OCI-LY3 (cell line): ENCODE data around the gene CDT1.

Experiments used
- H2AFZ ChIP-seq: fragments of 200-600, 300-600 bp; shearing (Covaris generic); 2 replicates; pipeline ENCODE4 v1.6.0; 2014; ENCODE audit warnings: antibody characterized with exemption, low read depth, low read length
- H3K27ac ChIP-seq: fragments of 200-600, 300-600 bp; sonication (generic); 2 replicates; pipeline ENCODE4 v1.5.1; 2014; ENCODE audit warnings: mild to moderate bottlenecking, low read length, moderate library complexity, mixed read lengths
- H3K27me3 ChIP-seq: fragments of 200-600, 300-600 bp; sonication (generic); 2 replicates; pipeline ENCODE4 v1.6.1; 2014; ENCODE audit warnings: low read depth, low read length, mixed read lengths
- H3K36me3 ChIP-seq: fragments of 200-600, 300-600 bp; sonication (generic); replicated peaks from 2 replicates; pipeline ENCODE3; 2014; ENCODE audit warnings: low read depth, low read length, mixed read lengths
- H3K4me1 ChIP-seq: fragments of 300-600, 200-600 bp; sonication (generic); 2 replicates; pipeline ENCODE4 v1.6.1; 2014; ENCODE audit warnings: low read length, mixed read lengths
- H3K4me2 ChIP-seq: fragments of 200-600, 300-600 bp; sonication (generic); 2 replicates; pipeline ENCODE4 v1.6.1; 2014; ENCODE audit warnings: low read length, mixed read lengths
- H3K4me3 ChIP-seq: fragments of 300-600, 200-600 bp; sonication (generic); 2 replicates; pipeline ENCODE4 v1.5.1; 2014; ENCODE audit warnings: antibody characterized with exemption, mild to moderate bottlenecking, low read length, moderate library complexity
- H3K79me2 ChIP-seq: fragments of 300-600, 200-600 bp; shearing (Covaris generic); 2 replicates; pipeline ENCODE4 v1.6.1; 2014; ENCODE audit warnings: mild to moderate bottlenecking, low read length, mixed read lengths
- H3K9ac ChIP-seq: fragments of 300-600, 200-600 bp; shearing (Covaris generic); 2 replicates; pipeline ENCODE4 v1.6.0; 2014; ENCODE audit warnings: mild to moderate bottlenecking, low read length, moderate library complexity
- H3K9me3 ChIP-seq: fragments of 200-600, 300-600 bp; shearing (Covaris generic); 2 replicates; pipeline ENCODE4 v1.6.1; 2014; ENCODE audit warnings: low read length, mixed read lengths; ENCODE audit not compliant: insufficient read depth
- H4K20me1 ChIP-seq: fragments of 200-600, 300-600 bp; sonication (generic); 2 replicates; pipeline ENCODE4 v1.6.1; 2016; ENCODE audit warnings: low read length, mixed read lengths; ENCODE audit not compliant: insufficient read depth
- CTCF ChIP-seq: fragments of 200-600, 300-600 bp; sonication (generic); IDR thresholded peaks from 2 replicates; pipeline ENCODE4 v1.5.1; 2014; ENCODE audit warnings: antibody characterized with exemption, low read length, low read depth
- EZH2phosphoT487 ChIP-seq: fragments of 200-600 bp; shearing (Covaris generic); IDR thresholded peaks from 2 replicates; pipeline ENCODE4 v1.6.1; 2018; ENCODE audit warnings: antibody characterized with exemption, mixed run types, low read depth

The CDT1 gene

GRCh38 chr16:88775825-88776224 lies 27.8 kb upstream of the CDT1 start:
- no peaks in the 10 kb centered on the region for H3K36me3 ChIP-seq
- no peak overlapping the region for H3K9ac ChIP-seq
- H2AFZ ChIP-seq = no peak overlapping the region
- no peak for TF ChIP-seq CTCF
- no peak for TF ChIP-seq EZH2phosphoT487
- 0 out of 2 replicates have a peak, but pooled peaks cover 4% of the 10 kb centered on the region for H4K20me1 ChIP-seq
- no peaks in the 10 kb centered on the region for H3K9me3 ChIP-seq
- H3K79me2 ChIP-seq = peaks cover 21% of the 10 kb centered on the region
- no peak overlapping the region for H3K4me2 ChIP-seq
- no peak overlapping the region for H3K4me3 ChIP-seq
- H3K27ac ChIP-seq = no peak overlapping the region
- peaks cover 3% of the 10 kb centered on the region for H3K4me1 ChIP-seq
- no peaks in the 10 kb centered on the region for H3K27me3 ChIP-seq

GRCh38 chr16:88777471-88778270 lies 25.9 kb upstream of the CDT1 start:
- no peaks in the 10 kb centered on the region for H3K27me3 ChIP-seq
- H4K20me1 ChIP-seq = 0 out of 2 replicates have a peak, but pooled peaks cover 4% of the 10 kb centered on the region
- TF ChIP-seq CTCF = no peak
- TF ChIP-seq EZH2phosphoT487 = no peak
- H3K4me1 ChIP-seq = peaks cover 19% of the 10 kb centered on the region
- no peak overlapping the region for H3K9ac ChIP-seq
- H3K4me2 ChIP-seq = no peak overlapping the region
- H3K4me3 ChIP-seq = no peak overlapping the region
- H3K27ac ChIP-seq = no peak overlapping the region
- H2AFZ ChIP-seq = no peak overlapping the region
- no peaks in the 10 kb centered on the region for H3K36me3 ChIP-seq
- H3K79me2 ChIP-seq = peaks cover 39% of the 10 kb centered on the region
- H3K9me3 ChIP-seq = no peaks in the 10 kb centered on the region

GRCh38 chr16:88778271-88778525 lies 25.4 kb upstream of the CDT1 start:
- H3K27ac ChIP-seq = no peak overlapping the region
- TF ChIP-seq CTCF = no peak
- no peak for TF ChIP-seq EZH2phosphoT487
- no peak overlapping the region for H2AFZ ChIP-seq
- no peak overlapping the region for H3K9ac ChIP-seq
- peaks cover 24% of the 10 kb centered on the region for H3K4me1 ChIP-seq
- no peaks in the 10 kb centered on the region for H3K9me3 ChIP-seq
- no peaks in the 10 kb centered on the region for H3K36me3 ChIP-seq
- peaks cover 44% of the 10 kb centered on the region for H3K79me2 ChIP-seq
- H4K20me1 ChIP-seq = 0 out of 2 replicates have a peak, but pooled peaks cover 4% of the 10 kb centered on the region
- no peak overlapping the region for H3K4me3 ChIP-seq
- H3K4me2 ChIP-seq = no peak overlapping the region
- no peaks in the 10 kb centered on the region for H3K27me3 ChIP-seq

GRCh38 chr16:88778541-88779065 lies 25.0 kb upstream of the CDT1 start:
- TF ChIP-seq CTCF (no peak), EZH2phosphoT487 (no peak)
- H2AFZ ChIP-seq = no peak overlapping the region
- H4K20me1 ChIP-seq = 0 out of 2 replicates have a peak, but pooled peaks cover 4% of the 10 kb centered on the region
- peaks cover 48% of the 10 kb centered on the region for H3K79me2 ChIP-seq
- no peaks in the 10 kb centered on the region for H3K36me3 ChIP-seq
- no peak overlapping the region for H3K4me2 ChIP-seq
- H3K4me1 ChIP-seq = peaks cover 28% of the 10 kb centered on the region
- no peaks in the 10 kb centered on the region for H3K27me3 ChIP-seq
- H3K9ac ChIP-seq = no peak overlapping the region
- no peaks in the 10 kb centered on the region for H3K9me3 ChIP-seq
- H3K27ac ChIP-seq = no peak overlapping the region
- no peak overlapping the region for H3K4me3 ChIP-seq
